ENCODE data around the gene TOLLIP. TPM values are rescaled to one million over a fixed set of nuclear protein-coding genes. Genes with fewer than 3 reads are reported as not detected.
"Not testable (repeated sequence)": the region's sequence is repeated elsewhere in the genome, so short reads cannot be mapped to it uniquely, and the experiment has no call there.

The TOLLIP gene
- total RNA-seq, 2 donors from 2014 or later: 29.6 to 41.0 TPM

- H3K27me3 ChIP-seq; H3K9me3 ChIP-seq; DNase-seq (ENCODE audit: low spot score); H3K36me3 ChIP-seq; H3K4me1 ChIP-seq; H3K4me3 ChIP-seq; H3K27ac ChIP-seq: not testable (repeated sequence)
Measured at GRCh38 chr11:1245717-1246116, 63.7 kb downstream of the TOLLIP start.

GRCh38 chr11:1244557-1244956, 64.9 kb downstream of the TOLLIP start:
- not testable (repeated sequence) for H3K4me3 ChIP-seq; H3K9me3 ChIP-seq; H3K27ac ChIP-seq; DNase-seq (ENCODE audit: low spot score); H3K36me3 ChIP-seq; H3K4me1 ChIP-seq; H3K27me3 ChIP-seq

- not testable (repeated sequence) for H3K36me3 ChIP-seq; H3K27ac ChIP-seq; H3K4me1 ChIP-seq; H3K27me3 ChIP-seq; H3K9me3 ChIP-seq; DNase-seq (ENCODE audit: low spot score); H3K4me3 ChIP-seq
Measured at GRCh38 chr11:1243521-1243920, 65.9 kb downstream of the TOLLIP start.

- H3K27ac ChIP-seq; H3K9me3 ChIP-seq; H3K36me3 ChIP-seq; DNase-seq (ENCODE audit: low spot score); H3K27me3 ChIP-seq; H3K4me1 ChIP-seq; H3K4me3 ChIP-seq: not testable (repeated sequence)
Measured at GRCh38 chr11:1242751-1243150, 66.7 kb downstream of the TOLLIP start.

- Histone ChIP-seq H3K9me3 (no peaks in the 10 kb centered on the region), H3K36me3 (no peaks in the 10 kb centered on the region), H3K4me1 (no peaks in the 10 kb centered on the region), H3K4me3 (no peak overlapping the region), H3K27ac (no peak overlapping the region), H3K27me3 (no peaks in the 10 kb centered on the region)
- DNase-seq (ENCODE audit: low spot score): no peak
- no peak for TF ChIP-seq CTCF (IDR thresholded peaks at IDR 0.05)
Measured at GRCh38 chr11:1242289-1242688, 67.1 kb downstream of the TOLLIP start.

GRCh38 chr11:1241706-1242105, 67.7 kb downstream of the TOLLIP start:
- Histone ChIP-seq H3K4me3 (no peak overlapping the region), H3K36me3 (no peaks in the 10 kb centered on the region), H3K9me3 (no peaks in the 10 kb centered on the region), H3K4me1 (no peaks in the 10 kb centered on the region), H3K27ac (no peak overlapping the region), H3K27me3 (no peaks in the 10 kb centered on the region)
- DNase-seq (ENCODE audit: low spot score): no peak
- no peak for TF ChIP-seq CTCF (IDR thresholded peaks at IDR 0.05)

GRCh38 chr11:1240771-1241170, 68.7 kb downstream of the TOLLIP start:
- Histone ChIP-seq H3K4me3 (no peak overlapping the region), H3K27ac (no peak overlapping the region), H3K27me3 (no peaks in the 10 kb centered on the region), H3K9me3 (no peaks in the 10 kb centered on the region), H3K4me1 (no peaks in the 10 kb centered on the region), H3K36me3 (no peaks in the 10 kb centered on the region)
- no peak for DNase-seq (ENCODE audit: low spot score)
- TF ChIP-seq CTCF (IDR thresholded peaks at IDR 0.05): no peak

GRCh38 chr11:1239596-1240205, 69.7 kb downstream of the TOLLIP start:
- no peaks in the 10 kb centered on the region for H3K27me3 ChIP-seq
- H3K4me1 ChIP-seq: no peaks in the 10 kb centered on the region
- DNase-seq (ENCODE audit: low spot score): no peak
- H3K9me3 ChIP-seq: no peaks in the 10 kb centered on the region
- H3K36me3 ChIP-seq: no peaks in the 10 kb centered on the region
- no peak for TF ChIP-seq CTCF (IDR thresholded peaks at IDR 0.05)
- H3K4me3 ChIP-seq: no peak overlapping the region
- H3K27ac ChIP-seq: no peak overlapping the region
